ENCODE results near the gene TFAP2B.

Gene TFAP2B

DNA sequence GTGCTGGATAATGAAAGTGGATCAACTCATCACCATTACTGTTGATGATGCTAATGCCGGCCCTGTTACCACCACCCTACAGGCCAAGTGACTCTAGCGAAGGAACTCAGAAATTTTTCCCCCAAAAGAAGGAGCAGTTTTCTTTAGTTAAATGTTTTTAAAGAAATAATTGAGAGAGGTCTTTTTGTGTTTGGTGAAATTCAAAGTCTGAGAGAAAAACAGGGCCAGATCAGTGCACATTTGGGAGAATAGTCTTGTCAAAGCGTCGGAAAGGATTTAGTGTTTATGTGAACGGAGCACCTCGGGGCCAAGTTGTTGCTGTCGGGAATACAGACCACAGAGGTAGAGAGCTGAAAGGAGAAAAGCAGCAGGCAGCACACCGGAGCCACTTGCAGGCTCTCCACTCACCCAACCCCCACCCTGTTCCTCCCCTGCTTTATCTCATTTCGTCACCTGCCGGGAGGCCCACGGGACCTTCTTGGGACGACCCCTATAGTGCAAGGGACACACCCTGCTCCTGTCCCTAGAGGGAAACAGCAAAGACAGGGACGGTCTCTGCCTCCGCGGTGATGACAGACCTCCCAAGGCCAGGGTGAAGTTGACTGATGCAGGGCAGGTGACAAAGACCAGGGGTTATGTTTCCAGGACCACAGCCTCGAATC lies 6.8 kb downstream of the TFAP2B start:
- no peak for DNase-seq

DNA sequence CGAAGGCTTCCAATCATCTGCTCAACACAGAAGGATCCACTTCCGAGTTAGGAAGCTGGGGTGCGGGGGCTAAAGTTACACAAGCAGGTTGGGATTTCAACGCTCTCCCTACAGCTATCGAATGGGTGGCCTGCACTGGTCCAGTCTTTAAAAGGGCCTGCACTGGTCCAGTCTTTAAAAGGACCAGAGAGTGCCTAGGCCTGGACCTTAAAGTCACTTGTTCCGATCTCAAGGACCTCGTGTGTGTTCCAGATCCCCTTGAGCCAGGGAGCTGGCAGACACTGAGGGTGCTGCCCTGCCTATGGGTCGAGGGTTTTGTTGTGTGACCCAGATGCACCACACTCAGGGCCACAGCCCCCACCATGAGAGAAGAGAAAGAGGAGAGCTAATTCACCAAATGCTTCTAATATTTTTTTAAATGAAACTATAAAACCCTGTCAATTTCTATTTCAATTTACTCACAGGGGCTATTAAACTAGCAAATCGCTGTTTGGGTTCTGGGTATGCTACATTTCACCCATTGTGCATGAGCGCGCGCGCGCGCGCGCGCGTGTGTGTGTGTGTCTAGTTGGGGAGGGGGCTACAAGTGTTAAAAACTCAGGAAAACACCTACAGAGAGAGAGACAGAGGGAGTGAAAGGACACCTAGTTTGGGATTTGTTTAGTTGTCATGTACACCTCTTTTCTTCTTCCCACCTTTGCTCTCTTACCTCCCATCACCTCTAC lies 7.5 kb downstream of the TFAP2B start:
- no peak for DNase-seq

DNA sequence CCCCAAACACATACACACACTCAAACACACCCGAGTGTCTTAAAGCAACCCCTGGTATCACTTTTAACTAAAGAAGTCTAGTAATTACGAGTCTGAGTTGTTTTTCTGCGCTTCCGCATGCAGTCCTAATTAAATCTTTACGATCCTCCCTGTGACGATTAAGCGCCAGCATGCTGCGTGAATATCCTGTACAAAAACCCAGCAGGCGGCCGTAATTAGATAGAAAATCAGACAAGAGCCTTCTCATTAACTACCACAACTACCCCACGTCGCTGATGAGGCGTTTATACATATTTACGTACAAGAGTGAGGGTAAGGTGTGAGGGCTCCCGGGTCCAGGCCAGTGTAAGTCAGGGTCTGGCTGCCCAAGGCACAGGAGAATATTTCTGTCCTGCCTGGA lies 8.1 kb downstream of the TFAP2B start:
- DNase-seq: no peak

DNA sequence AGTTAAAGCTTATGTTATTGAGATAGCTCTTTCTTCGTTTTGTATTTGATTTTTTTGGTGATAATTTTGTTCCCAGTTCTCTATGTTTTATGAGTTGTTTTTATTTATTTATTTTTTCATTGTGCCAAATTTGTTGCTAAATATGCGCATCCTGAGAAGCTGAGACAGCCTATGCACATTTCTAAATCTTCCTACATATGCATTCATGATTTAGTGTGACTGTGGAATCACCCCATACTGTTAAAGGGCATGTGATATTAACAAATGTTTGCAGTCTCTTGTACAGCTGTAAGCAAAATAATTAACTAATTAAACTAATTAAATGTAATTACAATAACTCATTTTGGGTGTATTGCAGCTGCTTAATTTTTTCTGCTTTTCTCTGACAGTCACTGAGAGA lies 10.4 kb downstream of the TFAP2B start:
- no peak for DNase-seq

DNA sequence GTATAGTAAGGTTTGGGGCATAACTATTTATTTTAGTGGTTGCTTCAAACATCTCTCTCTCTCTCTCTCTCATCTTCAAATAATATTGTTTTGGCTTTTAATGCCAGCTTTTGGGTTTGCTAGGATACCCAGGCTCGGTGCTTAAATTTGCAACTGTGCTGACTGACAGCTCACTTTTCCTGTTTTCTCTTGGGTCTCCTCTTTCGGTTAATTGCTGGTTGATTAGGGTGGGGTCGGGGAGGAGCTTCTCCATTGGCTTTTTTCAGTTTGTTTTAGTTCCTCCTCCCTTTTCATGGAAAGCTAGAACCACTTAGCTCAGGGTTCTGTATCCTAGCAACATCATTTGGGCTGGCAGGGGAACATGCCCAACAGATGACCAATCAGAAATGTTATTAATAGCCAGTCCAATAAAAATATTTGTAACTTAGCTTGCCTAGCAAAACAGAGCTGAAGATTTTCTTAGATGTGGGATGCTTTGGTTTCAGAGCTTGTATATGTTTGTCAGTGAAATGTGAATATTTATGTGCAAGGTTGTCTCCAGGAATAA lies 11.3 kb downstream of the TFAP2B start:
- DNase-seq: no peak

DNA sequence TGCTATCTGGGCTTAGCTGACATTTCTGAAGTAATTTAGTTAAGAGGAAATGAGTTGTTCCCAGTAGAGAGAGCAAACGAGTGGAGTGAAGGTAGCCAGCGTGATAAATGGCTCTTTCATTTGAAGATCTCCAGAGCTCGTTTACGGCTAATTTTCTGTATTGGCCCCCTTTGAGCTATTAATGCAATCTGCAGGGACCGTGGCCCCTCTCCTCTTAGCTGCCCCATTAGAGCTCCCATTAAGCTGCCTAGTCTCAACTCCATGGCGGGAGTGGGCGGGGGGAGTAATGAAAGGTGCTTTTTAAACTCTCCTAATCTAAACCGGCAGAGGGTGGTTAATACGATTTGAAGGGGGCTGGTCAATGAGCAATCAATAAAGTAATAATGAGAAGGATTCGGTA lies 12.5 kb downstream of the TFAP2B start:
- no peak for DNase-seq

DNA sequence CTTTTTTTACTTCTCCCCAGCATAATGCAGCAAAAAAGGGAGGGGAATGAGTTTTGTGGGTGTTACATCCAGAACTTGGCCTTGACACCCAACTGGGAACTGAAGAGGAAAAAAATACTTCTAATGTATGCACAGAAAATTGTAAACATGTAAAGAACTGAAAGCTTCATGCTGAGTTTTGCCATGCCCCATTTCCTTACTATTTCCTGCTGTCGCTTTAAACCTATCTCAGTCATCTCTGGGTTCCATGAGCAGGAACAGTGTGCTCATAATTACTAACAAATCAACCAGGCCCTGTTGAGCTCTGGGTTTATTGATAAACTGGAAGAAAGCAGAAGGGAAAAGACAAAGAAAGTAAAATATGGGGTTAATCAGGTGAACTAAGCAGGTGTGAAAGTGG lies 14.2 kb downstream of the TFAP2B start:
- DNase-seq: no peak

DNA sequence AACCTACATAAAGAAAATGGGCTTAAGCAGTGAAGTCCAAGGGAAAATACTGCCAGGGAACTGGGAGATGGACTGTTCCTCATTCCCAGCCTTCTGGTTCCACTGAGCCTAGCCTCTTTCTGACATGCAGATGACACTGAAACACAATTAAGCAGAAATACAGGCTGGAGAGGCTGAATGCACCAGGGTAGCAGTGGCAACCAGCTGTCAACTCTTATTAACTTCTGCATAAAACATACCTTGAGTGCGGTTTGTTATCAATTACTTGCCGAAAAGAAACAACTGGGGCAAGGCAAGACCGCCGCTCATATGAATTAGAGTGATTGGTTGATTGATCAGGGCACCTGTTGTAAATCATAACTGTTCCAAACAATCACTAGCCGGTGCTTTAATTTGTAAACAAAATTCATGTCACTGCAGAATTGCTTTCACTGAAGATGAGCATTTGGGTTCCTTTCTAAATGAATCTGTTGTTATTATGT lies 16.3 kb downstream of the TFAP2B start:
- no peak for DNase-seq

DNA sequence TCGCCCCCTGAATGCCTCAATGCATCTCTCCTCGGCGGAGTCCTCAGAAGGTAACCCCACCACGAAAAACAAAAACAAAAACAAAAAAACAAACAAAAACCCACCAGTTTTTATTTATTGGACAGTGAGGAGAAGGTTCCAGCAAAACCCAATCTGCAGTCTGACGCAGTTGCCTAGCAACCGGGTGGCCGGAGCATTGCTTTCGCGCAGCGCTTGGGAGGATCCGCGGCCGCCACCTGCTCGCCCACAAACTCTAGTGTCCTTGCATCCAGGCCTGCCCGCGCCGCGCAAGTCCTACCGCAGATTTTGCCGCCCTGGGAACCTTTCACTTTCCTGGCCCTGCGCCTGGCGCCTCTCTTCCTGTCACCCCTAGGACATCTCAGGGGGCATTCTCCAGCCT lies 17.6 kb downstream of the TFAP2B start:
- DNase-seq: no peak

DNA sequence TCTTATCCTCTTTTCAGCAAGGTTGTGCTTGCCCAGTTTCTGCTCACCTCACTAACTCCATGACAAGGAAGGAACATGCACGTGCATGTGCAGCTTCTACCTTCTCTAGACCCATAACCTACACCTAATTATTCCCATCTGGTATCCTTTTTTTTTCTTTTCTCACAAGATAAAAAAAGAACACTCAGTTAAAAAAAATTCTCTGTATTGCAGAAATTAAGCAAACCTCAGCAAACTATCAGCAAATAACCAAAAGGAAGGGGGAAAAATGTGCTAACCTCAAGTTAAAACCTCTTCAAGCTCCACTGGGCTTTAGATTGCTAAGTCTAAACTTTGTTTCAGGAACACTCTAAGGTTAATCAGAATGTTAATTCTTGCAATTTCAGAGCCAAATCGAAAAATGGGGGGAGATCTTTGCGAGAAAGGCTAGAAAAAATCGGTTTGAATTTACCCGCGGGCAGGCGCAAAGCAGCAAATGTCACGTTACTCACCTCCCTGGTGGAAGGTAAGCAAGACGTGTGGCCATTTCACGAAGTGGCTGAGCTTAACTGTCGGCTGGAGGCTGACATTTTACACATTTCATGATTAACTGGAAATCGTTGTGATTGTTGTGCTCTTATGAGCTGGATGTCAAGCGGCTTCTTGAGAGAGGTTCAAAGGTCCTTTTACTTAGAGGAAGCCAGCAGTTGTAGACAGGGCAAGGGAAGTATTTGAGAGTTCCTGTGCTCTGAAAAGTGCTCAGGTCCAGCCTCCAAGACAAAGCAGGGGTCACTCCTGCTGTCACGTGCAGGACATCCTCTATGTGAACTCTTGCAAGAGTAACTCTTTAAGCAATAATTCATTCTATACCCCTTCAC lies 19.1 kb downstream of the TFAP2B start:
- DNase-seq: no peak

DNA sequence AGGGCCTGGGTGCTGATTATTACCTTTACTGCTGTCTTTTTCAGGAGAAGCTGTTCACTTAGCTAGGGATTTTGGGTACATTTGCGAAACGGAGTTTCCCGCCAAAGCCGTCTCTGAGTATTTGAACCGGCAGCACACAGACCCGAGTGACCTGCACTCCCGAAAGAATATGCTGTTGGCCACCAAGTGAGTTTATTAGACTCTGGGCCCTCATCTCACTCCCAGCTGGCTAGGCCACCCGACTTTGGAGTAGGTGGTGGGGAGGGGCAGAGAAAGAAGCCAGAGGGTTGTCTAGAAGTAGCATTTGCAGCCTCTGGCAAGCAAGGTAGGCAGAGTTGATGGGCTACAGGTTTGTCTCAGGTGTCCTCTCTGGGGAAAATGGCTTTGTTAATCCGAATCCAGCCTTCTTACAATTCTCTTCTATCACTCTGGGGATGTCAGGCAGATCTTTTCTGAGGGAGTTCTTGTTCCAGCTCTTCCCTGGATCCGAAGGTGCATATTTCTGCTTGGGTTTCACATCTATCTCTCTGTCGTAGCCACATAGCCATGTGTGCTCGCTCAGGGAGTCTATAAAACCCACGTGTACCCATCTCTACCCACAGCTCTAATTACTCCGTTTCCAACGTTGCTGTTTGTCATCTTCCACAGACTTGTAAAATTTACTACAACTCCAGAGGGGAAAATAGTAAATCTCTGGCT lies 21.6 kb downstream of the TFAP2B start:
- DNase-seq: no peak

DNA sequence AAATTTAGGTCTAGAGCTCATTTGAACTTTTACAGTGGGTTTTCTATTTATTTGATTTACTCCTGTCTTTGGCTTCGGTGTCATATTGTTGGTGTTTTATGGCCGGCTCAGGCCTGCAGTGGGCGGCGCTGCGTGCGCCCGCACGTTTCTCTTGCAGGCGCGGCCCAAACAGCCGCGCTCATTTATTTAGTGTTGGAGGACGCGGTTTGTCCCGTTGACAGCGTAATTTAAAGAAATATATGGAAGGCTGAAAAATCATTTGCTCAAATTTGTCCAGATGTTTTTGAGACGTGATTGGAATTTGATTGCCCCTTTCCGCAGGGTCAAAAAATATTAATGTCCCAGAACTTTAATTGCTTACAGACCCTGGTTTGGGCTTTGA lies 22.1 kb downstream of the TFAP2B start:
- no peak for DNase-seq

DNA sequence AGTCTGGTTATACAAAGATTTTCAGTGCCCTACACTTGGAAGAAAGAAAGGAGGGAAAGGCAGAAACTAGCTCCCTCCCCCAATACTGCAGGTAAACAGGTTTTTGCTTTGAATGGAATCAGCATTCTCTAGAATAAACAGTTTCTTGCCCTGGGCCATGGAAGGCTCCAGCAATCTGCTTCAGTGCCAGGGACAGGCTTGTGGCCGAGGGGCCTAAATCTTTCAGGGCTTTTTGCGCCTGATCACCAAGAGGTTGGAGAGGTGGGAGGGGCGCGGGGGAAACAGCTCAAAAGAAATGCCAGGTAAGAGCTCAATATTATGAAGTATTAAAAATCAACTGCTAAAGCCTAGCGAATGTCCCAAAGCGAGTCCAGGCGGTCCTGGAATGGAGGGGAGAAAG lies 23.8 kb downstream of the TFAP2B start:
- DNase-seq: no peak

DNA sequence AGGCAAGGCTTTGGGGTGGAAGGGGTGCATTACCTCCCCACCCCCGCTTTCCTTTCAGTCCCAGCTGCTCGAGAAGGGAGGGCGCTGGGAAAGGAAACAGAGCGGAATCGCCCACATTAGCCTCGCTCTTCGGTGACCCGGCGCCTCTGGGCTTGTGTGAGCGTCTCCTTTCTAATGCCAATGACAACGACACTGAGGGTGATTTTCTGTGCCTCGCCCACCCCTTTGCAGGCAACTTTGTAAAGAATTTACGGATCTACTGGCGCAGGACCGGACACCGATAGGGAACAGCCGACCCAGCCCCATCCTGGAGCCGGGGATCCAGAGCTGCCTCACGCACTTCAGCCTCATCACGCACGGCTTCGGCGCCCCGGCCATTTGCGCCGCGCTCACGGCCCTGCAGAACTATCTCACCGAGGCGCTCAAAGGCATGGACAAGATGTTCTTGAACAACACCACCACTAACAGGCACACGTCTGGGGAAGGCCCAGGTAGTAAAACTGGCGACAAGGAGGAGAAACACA lies 24.3 kb downstream of the TFAP2B start:
- DNase-seq: no peak

DNA sequence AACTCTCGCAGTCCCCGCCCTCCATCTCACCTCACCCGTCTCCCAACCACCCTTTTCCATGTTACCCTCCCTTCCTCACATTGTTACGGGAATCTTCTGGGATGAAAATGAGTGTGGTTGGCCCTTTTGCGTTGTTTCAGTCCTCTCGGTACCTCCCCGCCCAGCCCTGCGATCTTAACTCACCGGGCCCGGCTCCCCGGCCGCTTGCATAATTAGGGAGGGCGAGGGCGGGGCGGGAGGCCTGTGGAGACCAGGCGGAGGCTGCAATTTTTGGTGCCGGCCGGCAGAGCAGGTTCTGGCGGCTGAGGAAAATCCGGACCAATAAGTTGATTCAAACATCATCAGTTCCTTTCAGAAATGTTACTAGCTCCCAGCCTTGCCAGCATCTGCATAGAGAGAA lies 25.2 kb downstream of the TFAP2B start:
- DNase-seq: no peak

DNA sequence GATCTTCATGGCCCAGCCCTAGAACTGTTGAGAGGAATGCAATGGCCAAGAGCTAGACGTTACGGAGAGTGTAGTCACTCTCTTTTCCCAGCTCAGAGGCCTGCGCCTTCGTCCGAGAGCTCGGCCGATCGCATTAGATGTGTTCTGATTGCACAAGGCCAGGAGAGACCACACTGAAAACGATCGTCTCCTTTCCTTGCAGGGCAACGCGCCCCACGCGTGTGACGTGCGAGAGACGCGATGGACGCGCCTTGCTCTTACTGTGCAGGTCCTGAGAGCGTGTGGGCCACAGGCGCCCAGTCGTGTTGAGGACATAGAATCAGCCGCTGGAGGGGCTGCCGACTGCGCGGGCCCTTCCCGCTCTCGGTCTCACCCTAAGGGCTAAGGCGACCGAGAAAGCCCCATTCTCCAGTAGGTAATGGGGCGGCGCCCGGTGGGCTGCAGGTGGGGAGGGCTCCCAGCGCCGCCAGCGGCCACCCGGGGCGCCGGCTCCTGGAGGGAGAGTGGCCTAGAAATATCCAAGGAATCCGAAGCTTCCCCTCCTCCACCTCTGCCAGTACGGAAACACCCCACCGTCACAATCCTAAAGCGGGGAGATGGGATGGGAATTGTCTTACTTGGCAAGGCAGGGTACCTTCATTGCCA lies 26.9 kb downstream of the TFAP2B start:
- no peak for DNase-seq

DNA sequence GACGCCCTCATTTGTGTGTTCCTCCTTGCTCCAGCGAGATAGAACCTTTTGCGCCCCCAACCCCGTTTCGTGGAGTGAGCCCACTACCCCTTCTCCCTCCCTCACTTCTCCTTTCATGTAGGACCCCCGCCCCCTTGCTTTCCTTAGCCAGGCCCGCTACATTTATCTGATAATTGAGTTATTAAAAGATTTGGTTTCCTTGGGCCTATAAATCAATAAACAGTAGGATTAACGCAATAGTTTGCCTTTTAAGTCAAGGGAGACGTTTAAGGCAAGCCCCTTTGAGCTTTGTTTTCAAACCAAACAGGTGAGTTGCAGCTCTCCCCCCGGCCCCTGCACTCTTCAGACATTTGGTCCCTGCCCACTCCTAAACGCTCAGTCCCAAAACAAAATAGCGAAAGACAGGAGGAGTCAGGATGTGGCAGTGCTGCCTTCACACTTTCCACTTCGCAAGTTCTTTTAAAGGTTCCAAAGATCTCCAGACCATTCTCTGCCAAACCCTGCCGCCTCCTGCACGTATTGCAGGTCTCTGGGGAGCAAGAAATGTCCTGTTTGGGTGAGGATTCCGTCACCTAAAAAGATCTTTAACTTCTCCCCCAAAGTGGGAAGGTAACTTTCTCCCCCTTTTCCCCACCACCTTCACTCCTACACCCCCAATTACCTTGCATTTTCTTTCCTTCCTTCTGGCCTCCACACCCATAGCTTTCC lies 27.6 kb downstream of the TFAP2B start:
- DNase-seq: no peak

DNA sequence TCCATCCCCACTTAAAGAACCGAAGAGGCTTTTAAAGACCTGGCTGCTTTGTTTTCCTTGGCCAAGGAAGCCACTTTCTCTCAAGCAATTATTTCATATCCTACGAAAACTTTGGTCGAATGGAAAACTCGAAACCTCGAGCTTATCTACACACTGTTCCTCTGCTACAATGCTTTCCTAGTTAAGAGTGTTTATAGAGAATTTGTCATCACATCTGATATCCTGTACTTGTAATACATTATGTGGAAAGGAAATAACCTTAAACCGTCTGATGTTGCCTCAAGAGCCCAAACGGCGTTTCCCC lies 28.1 kb downstream of the TFAP2B start:
- DNase-seq: no peak

DNA sequence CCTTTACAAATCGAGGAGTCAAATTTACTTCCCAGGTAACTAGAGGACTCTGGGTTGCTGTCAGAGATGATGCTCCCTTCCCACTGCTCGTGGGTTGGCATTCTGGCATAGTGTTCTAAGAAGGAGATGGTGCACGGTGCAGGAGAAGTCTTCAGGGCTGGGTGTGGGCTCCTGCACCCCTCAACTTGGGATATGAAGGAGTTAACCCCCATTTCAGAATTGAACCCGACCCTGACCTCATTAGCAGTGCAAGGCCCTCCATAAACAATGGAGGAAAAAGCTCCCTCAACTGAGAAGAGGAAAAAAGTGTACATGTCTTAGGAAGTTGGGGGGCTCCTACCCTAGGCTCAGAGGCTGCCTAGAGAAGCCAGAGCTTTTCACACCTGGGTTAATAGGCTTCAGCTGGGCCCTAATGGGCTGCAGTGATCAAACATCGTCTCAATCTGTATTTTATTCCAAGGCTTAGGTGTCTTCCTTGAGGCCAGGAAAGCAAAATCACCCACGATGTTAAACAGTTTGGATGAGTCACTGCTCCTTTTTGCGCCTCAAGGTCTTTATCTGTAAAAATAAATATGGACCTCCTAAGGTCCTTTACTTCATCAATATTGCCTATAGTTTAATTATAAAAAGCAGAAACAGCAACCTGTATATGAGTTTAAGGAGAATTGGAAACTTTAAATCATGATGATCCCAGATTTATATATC lies 29.4 kb downstream of the TFAP2B start:
- no peak for DNase-seq

DNA sequence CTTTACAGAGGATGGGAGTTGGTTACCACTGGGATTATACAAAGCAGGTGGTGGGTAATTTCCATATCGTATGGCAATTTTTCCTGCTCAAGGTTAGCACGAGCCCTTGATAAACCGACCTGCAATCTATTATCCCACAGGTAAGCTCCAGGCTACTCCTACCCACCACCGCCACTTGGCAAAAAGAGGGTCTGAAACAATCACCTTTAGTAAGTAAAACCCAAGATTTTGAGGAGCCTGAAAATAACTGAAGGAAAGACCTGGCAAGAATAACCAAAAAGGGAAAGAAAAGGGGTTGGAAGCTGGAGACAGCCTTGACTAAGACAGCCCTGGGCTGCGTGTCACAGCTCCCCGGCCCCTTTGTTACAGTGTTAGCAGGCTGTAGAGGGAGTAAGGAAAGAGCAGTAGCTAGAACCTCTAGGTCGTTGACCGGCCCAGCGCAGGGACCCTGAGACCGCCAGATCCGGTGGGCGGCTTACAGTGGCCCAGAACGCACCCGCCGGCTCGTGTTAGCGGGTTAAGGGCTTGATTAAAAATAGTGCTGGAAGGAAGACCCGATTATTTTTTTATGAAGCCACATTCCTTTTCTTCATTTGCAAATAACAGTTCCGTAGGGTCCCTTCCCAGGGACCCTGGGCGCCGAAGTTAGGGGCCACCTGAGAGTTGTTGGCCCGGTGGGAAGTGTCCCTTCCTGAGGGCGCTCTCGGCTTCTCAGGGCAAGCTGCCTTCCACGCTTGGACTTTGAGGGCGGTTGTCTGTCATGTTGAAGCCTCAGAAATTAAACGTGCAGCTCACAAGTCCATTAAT lies 30.5 kb downstream of the TFAP2B start:
- DNase-seq: no peak
